NK-92 (cell line): ENCODE measurements around the gene SOD1.
A peak's percentile ranks its signal among the peaks of the same experiment; 100 is the strongest.
"Not testable (repeated sequence)": the region's sequence is repeated elsewhere in the genome, so short reads cannot be mapped to it uniquely, and the experiment has no call there.

Source experiments
- DNase-seq: peaks from one replicate; lab custom pipeline; 2025; ENCODE audit not compliant: unreplicated experiment; lab: John Stamatoyannopoulos, UW

SOD1 gene

GRCh38 chr21:31659536-31660258 is at the start of gene SOD1:
Gene SOD1, plus strand, starts transcription at chr21:31659693. Its CDS starts 77 bp downstream, at chr21:31659770.
- peak; percentile 67 for DNase-seq

GRCh38 chr21:31611445-31611844 is 48.0 kb upstream of the SOD1 start:
- no peak for DNase-seq

GRCh38 chr21:31612894-31613785 is 46.4 kb upstream of the SOD1 start:
- DNase-seq: no peak

- DNase-seq: no peak
These were observed 44.8 kb upstream of the SOD1 start for GRCh38 chr21:31614705-31615104.

GRCh38 chr21:31616216-31616615 is 43.3 kb upstream of the SOD1 start:
- no peak for DNase-seq

- no peak for DNase-seq
These were observed 40.6 kb upstream of the SOD1 start for GRCh38 chr21:31618696-31619430.

DNA sequence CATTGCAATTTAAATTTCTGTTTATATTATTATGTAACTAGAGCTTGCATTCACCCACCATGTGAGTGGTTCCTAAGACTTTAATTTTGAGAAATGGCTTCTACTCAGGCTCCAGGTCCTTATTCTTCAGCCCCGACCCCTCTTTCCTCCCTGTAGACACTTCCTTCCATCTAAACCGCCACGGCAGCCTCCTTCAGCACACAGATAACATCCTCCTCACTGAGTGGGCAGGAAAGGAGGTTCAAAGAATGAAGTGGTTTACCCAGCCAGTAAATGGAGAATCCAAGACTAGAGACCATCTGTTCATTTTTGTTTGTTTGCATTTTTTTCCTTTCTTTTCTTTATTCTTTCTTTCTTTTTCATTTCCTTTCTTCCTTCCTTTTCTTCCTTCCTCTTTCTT is 37.1 kb upstream of the SOD1 start:
- DNase-seq: no peak

DNA sequence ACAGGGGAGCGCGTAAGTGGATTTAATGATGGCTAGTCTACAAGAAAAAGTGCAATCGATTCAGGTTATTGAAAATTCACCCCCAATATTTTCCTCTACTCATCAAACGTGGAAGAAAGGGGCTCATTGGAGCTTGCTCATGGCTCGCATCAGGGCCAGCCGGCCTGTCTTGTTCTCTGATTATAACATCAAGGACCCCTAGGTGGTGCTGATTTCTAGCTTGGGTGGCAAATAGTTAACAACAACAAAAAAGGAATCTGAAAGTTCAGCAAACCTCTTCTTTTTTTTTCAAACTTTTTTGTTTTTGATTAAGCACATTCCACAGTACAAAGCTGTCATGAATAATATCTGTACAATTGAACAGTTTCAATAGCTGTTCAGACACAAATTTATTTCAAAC is 35.8 kb upstream of the SOD1 start:
- no peak for DNase-seq

GRCh38 chr21:31624181-31624580 is 35.3 kb upstream of the SOD1 start:
- no peak for DNase-seq

GRCh38 chr21:31624961-31625491 is 34.5 kb upstream of the SOD1 start:
- no peak for DNase-seq

DNA sequence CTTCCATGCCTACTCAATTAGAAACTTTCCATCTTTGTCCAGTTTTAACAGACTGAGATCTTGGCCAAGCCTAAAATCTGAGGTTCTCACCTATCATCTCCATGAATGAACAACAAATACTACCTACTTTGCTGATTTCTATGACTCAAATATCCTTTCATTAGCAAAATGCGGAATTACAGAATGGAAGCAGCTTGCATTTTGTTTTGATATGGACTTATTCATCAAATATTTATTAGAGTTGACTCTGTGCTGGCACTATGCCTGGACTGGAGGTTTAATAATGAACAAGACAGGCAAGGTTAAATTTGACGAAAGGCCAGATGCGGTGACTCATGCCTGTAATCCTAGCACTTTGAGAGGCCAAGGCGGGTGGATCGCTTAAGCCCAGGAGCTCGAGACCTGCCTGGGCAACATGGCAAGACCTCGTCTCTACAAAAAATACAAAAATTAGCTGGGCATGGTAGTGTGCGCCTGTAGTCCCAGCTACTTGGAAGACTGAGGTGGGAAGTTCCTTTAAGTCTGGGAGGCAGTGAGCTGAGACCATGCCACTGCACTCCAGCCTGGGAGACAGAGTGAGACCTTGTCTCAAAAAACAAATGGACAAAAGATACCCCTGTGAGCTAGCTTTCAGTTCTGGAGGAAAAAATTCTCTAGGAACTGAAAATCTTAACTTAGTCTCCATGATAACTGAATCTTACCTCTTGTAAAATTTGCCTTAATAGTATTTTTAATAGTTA is 29.4 kb upstream of the SOD1 start:
- DNase-seq: no peak

DNA sequence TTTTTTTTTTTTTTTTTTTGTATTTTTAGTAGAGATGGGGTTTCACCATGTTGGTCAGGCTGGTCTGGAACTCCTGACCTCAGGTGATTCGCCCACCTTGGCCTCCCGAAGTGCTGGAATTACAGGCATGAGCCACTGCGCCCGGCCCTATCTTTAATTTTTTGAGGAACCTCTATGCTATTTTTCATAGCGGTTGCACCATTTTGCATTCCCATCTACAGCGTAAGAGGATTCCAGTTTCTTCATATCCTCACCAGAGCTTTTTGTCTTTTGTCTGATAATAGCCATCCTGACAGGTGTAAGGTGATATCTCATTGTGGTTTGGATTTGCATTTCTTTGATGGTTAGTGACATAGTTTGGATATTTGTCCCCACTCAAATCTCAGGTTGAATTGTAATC is 27.6 kb upstream of the SOD1 start:
- DNase-seq: not testable (repeated sequence)

DNA sequence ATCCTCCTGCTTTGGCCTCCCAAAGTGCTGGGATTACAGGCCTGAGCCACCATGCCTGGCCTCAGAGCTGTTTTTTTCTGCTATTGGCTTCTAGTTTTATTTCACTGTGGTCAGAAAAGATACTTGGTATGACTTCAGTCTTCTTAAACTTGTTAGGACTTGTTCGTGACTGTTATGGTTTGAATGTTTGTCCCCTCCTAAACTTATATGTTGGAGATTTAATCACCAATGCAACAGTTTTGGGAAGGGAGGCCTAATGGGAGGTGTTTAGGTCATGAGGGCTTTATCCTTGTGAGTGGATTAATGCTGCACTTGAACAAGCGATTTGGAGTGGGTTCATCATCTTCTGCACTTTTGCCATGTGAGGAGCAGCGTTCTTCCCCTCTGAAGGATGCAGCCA is 24.5 kb upstream of the SOD1 start:
- DNase-seq: no peak

GRCh38 chr21:31636874-31637273 is 22.6 kb upstream of the SOD1 start:
- no peak for DNase-seq

DNA sequence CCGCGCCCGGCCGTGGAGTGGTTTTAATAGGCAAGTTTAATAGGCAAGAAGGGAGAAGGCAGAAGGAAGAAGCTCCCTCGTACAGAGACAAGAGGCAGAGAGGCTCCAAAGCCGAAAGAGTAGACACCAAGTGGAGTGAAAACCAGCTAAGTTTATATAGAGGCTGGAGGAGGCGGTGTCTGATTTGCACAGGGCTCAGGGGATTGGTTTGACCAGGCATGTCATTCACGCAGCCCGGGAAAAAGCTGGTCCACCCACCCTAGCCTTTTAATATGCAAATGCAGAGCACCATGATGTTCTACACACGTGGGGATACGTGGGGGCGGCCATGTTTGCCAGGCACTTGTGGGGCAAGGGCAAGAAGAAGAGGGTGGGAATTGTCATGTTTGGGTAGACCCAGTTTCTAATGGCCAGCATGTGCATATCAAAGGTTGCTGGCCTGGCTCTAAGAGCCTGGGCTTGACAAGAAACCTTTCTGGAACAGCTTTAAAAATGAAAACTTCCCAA is 18.0 kb upstream of the SOD1 start:
- DNase-seq: no peak

GRCh38 chr21:31644643-31645042 is 14.8 kb upstream of the SOD1 start:
- DNase-seq: no peak

- DNase-seq: no peak
These were observed 11.8 kb upstream of the SOD1 start for GRCh38 chr21:31647650-31648049.

GRCh38 chr21:31650930-31651329 is 8.6 kb upstream of the SOD1 start:
- no peak for DNase-seq

GRCh38 chr21:31651491-31651890 is 8.0 kb upstream of the SOD1 start:
- not testable (repeated sequence) for DNase-seq

DNA sequence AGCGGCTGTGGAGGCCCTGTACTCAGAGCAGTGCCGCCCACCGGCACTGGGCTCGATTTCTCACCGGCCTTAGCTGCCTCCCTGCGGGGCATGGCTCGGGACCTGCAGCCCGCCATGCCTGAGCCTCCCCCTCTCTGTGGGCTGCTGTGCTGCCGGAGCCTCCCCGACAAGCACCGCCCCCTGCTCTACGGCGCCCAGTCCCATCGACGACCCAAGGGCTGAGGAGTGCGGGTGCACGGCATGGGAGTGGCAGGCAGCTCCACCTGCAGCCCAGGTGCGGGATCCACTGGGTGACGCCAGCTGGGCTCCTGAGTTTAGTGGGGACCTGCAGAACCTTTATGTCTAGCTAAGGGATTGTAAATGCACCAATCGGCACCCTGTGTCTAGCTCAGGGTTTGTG is 5.2 kb upstream of the SOD1 start:
- DNase-seq: no peak
